ENCODE measurements around the gene GALNT15.

DNA sequence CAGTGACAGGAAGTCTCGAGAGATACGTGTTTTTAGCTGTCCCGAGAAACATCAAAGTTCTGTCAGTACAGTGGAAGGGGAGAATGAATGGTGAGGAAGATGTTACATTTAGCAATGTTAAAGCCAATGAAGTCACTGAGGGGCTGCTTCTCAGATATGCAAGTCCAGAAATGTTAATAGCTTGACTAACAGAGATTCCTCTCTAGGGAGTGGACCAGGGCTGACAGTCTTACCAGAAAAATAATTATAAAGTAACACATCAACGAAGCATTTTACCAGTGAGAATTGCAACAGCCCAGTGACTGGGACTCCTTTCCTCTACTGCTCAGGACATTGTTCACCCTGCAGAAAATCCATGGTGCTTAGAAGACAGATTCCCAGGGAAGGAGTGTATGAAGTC is 23.9 kb downstream of the GALNT15 start:
- TF ChIP-seq, protein P1, sequence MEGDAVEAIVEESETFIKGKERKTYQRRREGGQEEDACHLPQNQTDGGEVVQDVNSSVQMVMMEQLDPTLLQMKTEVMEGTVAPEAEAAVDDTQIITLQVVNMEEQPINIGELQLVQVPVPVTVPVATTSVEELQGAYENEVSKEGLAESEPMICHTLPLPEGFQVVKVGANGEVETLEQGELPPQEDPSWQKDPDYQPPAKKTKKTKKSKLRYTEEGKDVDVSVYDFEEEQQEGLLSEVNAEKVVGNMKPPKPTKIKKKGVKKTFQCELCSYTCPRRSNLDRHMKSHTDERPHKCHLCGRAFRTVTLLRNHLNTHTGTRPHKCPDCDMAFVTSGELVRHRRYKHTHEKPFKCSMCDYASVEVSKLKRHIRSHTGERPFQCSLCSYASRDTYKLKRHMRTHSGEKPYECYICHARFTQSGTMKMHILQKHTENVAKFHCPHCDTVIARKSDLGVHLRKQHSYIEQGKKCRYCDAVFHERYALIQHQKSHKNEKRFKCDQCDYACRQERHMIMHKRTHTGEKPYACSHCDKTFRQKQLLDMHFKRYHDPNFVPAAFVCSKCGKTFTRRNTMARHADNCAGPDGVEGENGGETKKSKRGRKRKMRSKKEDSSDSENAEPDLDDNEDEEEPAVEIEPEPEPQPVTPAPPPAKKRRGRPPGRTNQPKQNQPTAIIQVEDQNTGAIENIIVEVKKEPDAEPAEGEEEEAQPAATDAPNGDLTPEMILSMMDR (conservative IDR thresholded peaks at IDR 0.05; ENCODE audit: low read length), result no peak
- no peak for TF ChIP-seq EZH2phosphoT487 (IDR thresholded peaks at IDR 0.05; ENCODE audit: borderline replicate concordance)
